Panc1 (cell line): ENCODE results near the gene MYLIP. TPM values are rescaled to one million over a fixed set of nuclear protein-coding genes. Genes with fewer than 3 reads are reported as not detected.

Experiments
- ATAC-seq: fragments of 200-7000 bp; cut with Tn5 transposase; 2 replicates; pipeline ENCODE4 v1.9.1; 2020; ENCODE audit warnings: mild to moderate bottlenecking, moderate library complexity
- BruUV-seq: library from RNA; stranded (reverse); fragments of 400-500 nt; replicated peaks from 2 replicates; lab custom pipeline; 2021; lab: Mats Ljungman, UMichigan
- CTCF ChIA-PET: fragments of 300-600 bp; sonication (Branson Sonifier 250); formaldehyde crosslinking; loops from one replicate; lab custom pipeline; 2022; ENCODE audit warnings: antibody characterized with exemption; lab: Charles Lee
- POLR2A ChIA-PET: fragments of 300-600 bp; sonication (Branson Sonifier 250); formaldehyde crosslinking; loops from one replicate; lab custom pipeline; 2022; ENCODE audit warnings: antibody characterized with exemption; lab: Charles Lee
- DNase-seq: peaks from one replicate; pipeline ENCODE4 v3.0.0-alpha.2; 2010; ENCODE audit warnings: low read depth, low spot score
- H3K27ac ChIP-seq: 2 replicates; pipeline ENCODE4 v1.5.1; 2011; ENCODE audit warnings: mild to moderate bottlenecking, low read length, inconsistent platforms
- H3K27me3 ChIP-seq: fragments of 200-500 bp; sonication (Bioruptor generic); 2 replicates; pipeline ENCODE4 v1.6.0; 2014; ENCODE audit warnings: low read length, inconsistent platforms; ENCODE audit not compliant: control insufficient read depth, insufficient read depth
- H3K36me3 ChIP-seq: fragments of 200-500 bp; sonication (Bioruptor generic); 2 replicates; pipeline ENCODE4 v1.5.1; 2014; ENCODE audit warnings: inconsistent platforms, mild to moderate bottlenecking, low read length, moderate library complexity; ENCODE audit not compliant: control insufficient read depth, insufficient read depth
- H3K4me1 ChIP-seq: 2 replicates; pipeline ENCODE4 v1.5.1; 2011; ENCODE audit warnings: inconsistent platforms, mild to moderate bottlenecking, low read length, moderate library complexity; ENCODE audit not compliant: control insufficient read depth, insufficient read depth
- H3K4me3 ChIP-seq, 2 experiments: 2 replicates each; pipeline ENCODE4 v1.5.1; 2011 to 2012; ENCODE audit warnings: low read depth in 2 of 2, low read length in 2 of 2, mild to moderate bottlenecking in 2 of 2, inconsistent platforms in 1 of 2, moderate library complexity in 1 of 2
- H3K9me3 ChIP-seq: fragments of 200-500 bp; sonication (Bioruptor generic); 2 replicates; pipeline ENCODE4 v1.5.1; 2014; ENCODE audit warnings: low read depth, mild to moderate bottlenecking, inconsistent platforms, low read length, moderate library complexity; ENCODE audit not compliant: control insufficient read depth, insufficient read depth
- POLR2AphosphoS5 ChIP-seq: IDR thresholded peaks from 2 replicates; pipeline ENCODE4 v1.6.1; 2012; ENCODE audit warnings: mild to moderate bottlenecking, low read depth, low read length, moderate library complexity
- SIN3A ChIP-seq: IDR thresholded peaks from 2 replicates; pipeline ENCODE4 v1.6.1; 2012; ENCODE audit warnings: low read depth, mild to moderate bottlenecking, low read length, moderate library complexity, borderline replicate concordance; ENCODE audit not compliant: insufficient read depth
- TCF7L2 ChIP-seq: IDR thresholded peaks from 2 replicates; pipeline ENCODE4 v1.6.1; 2011; ENCODE audit warnings: mild to moderate bottlenecking, low read depth, low read length, inconsistent platforms
- in situ Hi-C: cut with HindIII; loops from 2 replicates; pipeline ENCODE4 v1.10.0; 2016; ENCODE audit warnings: low sequenced_read_pairs, low pct_unique_long_range_greater_than_20kb
- intact Hi-C: fragments of 100-400 bp; cut with micrococcal nuclease; formaldehyde crosslinking; loops from one replicate; pipeline ENCODE4 v1.10.0; 2022; ENCODE audit not compliant: unreplicated experiment
- total RNA-seq: library from RNA; stranded (reverse); gene quantifications from one replicate; pipeline ENCODE4 v1.2.1, GENCODE V29; 2021; ENCODE audit not compliant: unreplicated experiment
- TF ChIP-seq, protein P1 (sequence below): fragments of 450-650 bp; IDR thresholded peaks from 2 replicates; pipeline ENCODE4 v1.5.1; 2017; ENCODE audit warnings: mild to moderate bottlenecking
- TF ChIP-seq, protein P2 (sequence below), 2 experiments: IDR thresholded peaks; 2 replicates each; pipeline ENCODE4 v1.6.1; 2011 to 2012; ENCODE audit warnings: low read depth in 2 of 2, control low read depth in 1 of 2, low read length in 1 of 2, mild to moderate bottlenecking in 1 of 2, moderate library complexity in 1 of 2; ENCODE audit not compliant: insufficient read depth in 1 of 2

MYLIP gene
- total RNA-seq, 1 experiment from 2014 or later: 12.7 TPM

DNA sequence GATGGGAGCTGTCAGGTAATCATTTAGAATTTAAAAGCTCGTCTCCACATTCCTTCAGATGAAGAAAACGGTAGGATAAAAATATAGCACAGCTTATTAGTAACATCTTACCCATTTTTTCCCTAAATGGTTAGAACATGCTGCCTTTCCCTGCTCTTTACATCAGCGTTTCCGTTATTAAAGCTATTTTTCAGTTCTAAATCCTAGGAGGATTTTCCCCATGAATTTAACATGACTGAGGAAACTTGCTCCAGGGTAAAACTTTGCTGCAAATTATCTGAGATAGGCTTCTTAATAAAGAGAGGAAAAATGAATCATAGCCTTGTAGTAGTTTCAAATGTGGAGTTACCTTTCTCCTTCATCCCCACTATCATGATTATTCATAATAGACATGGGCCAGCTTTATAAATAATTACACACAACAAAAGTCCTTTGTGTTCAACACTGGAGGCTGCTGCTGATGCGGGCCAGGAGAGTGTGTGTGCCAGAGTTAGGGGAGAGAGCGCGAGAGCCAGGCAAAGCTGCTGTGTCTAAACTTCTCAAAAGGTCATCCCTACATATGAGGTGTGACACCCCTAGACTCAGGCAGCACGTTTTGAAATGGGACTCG is 24.4 kb downstream of the MYLIP start:
- TF ChIP-seq POLR2AphosphoS5: no peak
- TF ChIP-seq SIN3A: no peak
- TF ChIP-seq, protein P1, sequence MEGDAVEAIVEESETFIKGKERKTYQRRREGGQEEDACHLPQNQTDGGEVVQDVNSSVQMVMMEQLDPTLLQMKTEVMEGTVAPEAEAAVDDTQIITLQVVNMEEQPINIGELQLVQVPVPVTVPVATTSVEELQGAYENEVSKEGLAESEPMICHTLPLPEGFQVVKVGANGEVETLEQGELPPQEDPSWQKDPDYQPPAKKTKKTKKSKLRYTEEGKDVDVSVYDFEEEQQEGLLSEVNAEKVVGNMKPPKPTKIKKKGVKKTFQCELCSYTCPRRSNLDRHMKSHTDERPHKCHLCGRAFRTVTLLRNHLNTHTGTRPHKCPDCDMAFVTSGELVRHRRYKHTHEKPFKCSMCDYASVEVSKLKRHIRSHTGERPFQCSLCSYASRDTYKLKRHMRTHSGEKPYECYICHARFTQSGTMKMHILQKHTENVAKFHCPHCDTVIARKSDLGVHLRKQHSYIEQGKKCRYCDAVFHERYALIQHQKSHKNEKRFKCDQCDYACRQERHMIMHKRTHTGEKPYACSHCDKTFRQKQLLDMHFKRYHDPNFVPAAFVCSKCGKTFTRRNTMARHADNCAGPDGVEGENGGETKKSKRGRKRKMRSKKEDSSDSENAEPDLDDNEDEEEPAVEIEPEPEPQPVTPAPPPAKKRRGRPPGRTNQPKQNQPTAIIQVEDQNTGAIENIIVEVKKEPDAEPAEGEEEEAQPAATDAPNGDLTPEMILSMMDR: no peak
- no peak for TF ChIP-seq TCF7L2
- TF ChIP-seq, protein P2, sequence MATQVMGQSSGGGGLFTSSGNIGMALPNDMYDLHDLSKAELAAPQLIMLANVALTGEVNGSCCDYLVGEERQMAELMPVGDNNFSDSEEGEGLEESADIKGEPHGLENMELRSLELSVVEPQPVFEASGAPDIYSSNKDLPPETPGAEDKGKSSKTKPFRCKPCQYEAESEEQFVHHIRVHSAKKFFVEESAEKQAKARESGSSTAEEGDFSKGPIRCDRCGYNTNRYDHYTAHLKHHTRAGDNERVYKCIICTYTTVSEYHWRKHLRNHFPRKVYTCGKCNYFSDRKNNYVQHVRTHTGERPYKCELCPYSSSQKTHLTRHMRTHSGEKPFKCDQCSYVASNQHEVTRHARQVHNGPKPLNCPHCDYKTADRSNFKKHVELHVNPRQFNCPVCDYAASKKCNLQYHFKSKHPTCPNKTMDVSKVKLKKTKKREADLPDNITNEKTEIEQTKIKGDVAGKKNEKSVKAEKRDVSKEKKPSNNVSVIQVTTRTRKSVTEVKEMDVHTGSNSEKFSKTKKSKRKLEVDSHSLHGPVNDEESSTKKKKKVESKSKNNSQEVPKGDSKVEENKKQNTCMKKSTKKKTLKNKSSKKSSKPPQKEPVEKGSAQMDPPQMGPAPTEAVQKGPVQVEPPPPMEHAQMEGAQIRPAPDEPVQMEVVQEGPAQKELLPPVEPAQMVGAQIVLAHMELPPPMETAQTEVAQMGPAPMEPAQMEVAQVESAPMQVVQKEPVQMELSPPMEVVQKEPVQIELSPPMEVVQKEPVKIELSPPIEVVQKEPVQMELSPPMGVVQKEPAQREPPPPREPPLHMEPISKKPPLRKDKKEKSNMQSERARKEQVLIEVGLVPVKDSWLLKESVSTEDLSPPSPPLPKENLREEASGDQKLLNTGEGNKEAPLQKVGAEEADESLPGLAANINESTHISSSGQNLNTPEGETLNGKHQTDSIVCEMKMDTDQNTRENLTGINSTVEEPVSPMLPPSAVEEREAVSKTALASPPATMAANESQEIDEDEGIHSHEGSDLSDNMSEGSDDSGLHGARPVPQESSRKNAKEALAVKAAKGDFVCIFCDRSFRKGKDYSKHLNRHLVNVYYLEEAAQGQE (IDR thresholded peaks at IDR 0.05; ENCODE audit: insufficient read depth in 1 of 2, low read depth in 2 of 2, low read length in 1 of 2): no peak
- H3K27ac ChIP-seq: no peak overlapping the region
- DNase-seq (no peak), ATAC-seq (no peak)
- POLR2A ChIA-PET: no interaction called here
- H3K4me3 ChIP-seq: no peak overlapping the region
- in situ Hi-C loops: no loop called here
- H3K27me3 ChIP-seq: no peaks in the 10 kb centered on the region
- no peaks in the 10 kb centered on the region for H3K9me3 ChIP-seq
- intact Hi-C loops: no loop called here
- H3K4me1 ChIP-seq: no peaks in the 10 kb centered on the region
- H3K36me3 ChIP-seq: no peaks in the 10 kb centered on the region
- CTCF ChIA-PET: interaction anchor here (0.7 kb wide), 1 partner anchor 462 kb away, joined by 3 read pairs; no protein-coding TSS in a partner anchor
- no TSS peak for BruUV-seq

DNA sequence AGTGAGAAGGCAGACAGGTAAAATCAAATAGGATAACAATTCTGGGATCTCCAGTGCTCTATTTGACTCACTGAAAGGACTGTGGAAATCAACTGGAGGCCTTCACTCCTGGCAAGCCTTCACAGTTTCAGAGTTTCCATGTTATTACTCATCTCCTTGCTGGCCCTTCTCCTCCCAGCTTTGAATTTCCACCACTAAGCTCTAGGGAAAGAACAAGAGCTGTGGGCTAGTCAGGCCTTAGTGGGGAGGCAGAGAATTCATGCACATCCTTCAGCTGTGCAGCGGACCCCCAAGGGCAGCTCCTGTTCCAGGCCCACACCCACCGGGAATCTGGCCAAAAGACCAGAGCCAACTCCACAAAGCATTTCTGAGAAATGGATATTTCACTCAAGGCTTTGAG is 26.0 kb downstream of the MYLIP start:
- TF ChIP-seq, protein P1: no peak
- TF ChIP-seq SIN3A (no peak), TCF7L2 (no peak), POLR2AphosphoS5 (no peak)
- TF ChIP-seq, protein P2 (IDR thresholded peaks at IDR 0.05; ENCODE audit: insufficient read depth in 1 of 2, low read depth in 2 of 2, low read length in 1 of 2): no peak
- ATAC-seq (no peak), DNase-seq (no peak)
- in situ Hi-C loops (no loop called here), intact Hi-C loops (no loop called here)
- Histone ChIP-seq H3K27ac (no peak overlapping the region), H3K27me3 (no peaks in the 10 kb centered on the region), H3K9me3 (no peaks in the 10 kb centered on the region), H3K4me3 (no peak overlapping the region), H3K36me3 (no peaks in the 10 kb centered on the region), H3K4me1 (no peaks in the 10 kb centered on the region)
- CTCF ChIA-PET: no interaction called here
- no TSS peak for BruUV-seq
- POLR2A ChIA-PET: no interaction called here
